ENCODE measurements around the gene PDE10A.
"Not testable (repeated sequence)": the region's sequence is repeated elsewhere in the genome, so short reads cannot be mapped to it uniquely, and the experiment has no call there.

The PDE10A gene

DNA sequence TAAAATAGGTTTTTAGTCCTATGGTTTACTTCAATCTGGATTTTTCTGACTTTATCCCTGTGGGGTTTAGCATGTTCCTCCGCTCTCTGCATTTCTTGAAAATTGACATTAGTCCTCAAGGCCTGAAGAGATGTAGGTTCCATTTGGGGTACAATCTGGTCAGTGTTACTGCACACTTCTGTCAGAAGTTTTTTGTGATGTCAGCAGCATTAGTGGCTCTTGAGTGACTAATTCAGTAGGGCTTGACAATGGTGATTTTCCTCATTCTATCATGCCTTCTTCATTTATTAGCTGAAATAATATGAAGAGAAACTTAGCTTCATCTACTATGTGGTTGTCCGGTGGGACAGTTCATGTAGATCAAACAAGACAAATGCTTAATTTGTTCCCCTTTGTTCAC, 114.6 kb downstream of the PDE10A start:
- DNase-seq (ENCODE audit: low spot score): no peak

GRCh38 chr6:165545806-165546205, 117.2 kb downstream of the PDE10A start:
- no peak for DNase-seq (ENCODE audit: low spot score)

DNA sequence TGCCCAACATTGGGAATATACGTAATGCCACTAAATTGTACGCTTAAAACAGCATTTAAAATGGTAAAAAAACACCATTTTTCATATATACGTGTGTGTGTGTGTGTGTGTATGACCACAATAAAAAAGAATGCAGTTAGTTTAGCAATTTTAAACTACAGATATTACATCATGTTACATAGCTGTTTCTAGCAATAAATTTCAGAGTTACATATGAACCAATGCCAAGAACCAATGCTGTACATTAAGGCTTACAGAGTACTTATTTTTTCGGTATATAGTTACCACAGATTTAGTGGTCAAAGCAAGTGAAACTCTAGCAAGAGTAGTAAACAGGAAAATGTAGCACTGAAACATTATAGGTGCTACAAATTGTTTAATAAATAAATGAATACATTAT, 119.3 kb downstream of the PDE10A start:
- no peak for DNase-seq (ENCODE audit: low spot score)

DNA sequence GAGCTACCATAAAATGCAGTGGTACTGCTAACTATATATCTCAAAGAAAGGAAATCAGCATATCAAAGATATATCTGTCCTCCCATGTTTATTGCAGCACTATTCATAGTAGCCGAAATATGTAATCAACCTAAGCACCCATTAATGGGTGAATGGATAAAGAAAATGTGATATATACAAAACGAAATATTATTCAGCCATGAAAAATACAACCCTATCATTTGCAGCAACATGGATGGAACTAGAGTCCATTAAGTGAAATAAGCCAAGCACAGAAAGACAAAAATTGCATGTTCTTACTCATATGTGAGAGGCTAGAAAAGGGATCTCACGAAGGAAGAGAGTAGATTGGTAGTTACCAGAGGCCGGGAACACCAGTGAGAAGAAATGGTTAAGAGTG, 126.1 kb downstream of the PDE10A start:
- DNase-seq (ENCODE audit: low spot score): no peak

GRCh38 chr6:165519316-165519715, 143.7 kb downstream of the PDE10A start:
- no peak for DNase-seq (ENCODE audit: low spot score)

DNA sequence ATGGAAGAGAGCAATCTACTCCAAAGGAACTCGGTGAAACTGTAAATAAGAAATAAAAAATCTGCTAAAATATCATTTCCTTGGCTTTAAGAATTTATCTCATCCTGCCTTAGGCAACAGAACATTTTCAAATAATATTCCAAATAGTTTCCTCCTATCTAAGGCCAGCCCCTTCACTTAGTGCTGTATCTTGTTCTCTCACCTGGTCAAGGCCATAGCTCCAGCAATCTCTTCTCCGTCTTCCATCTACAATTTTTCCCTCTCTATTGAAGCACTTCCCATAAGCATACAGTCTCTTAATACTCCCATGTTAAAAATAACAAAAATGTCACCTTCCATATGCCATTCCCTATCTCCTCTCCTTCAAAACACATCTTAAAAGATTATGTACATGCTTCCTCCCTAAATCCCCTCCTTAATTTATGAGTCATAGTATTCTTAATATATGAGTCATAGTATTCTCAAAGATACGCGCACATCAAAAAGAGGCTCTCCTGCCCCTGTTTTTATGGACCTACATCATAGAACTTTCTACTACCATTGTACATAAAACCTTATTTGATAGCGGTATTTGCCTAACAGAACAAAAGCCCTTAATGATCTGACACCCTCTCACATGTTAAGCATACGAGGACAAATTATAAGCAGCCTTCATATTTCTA, 146.9 kb downstream of the PDE10A start:
- no peak for DNase-seq (ENCODE audit: low spot score)

- no peak for DNase-seq (ENCODE audit: low spot score)
These were observed 148.4 kb downstream of the PDE10A start for GRCh38 chr6:165514621-165515020.

DNA sequence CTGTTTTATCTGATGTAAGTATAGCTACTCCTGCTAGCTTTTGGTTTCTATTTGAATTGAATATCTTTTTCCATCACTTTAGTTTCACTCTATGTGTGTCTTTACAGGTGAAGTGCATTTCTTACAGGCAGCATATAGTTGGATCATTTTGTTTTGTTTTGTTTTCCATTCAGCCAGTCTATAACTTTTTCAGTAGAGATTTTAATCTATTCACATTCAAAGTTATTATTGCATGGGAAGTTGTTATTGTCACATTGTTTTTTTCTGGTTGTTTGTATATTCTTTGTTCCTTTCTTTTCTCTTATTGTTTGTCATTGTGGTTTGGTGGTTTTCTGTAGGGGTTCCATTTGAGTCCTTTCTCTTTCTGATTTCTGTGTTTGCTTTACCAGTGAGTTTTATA, 151.2 kb downstream of the PDE10A start:
- no peak for DNase-seq (ENCODE audit: low spot score)

DNA sequence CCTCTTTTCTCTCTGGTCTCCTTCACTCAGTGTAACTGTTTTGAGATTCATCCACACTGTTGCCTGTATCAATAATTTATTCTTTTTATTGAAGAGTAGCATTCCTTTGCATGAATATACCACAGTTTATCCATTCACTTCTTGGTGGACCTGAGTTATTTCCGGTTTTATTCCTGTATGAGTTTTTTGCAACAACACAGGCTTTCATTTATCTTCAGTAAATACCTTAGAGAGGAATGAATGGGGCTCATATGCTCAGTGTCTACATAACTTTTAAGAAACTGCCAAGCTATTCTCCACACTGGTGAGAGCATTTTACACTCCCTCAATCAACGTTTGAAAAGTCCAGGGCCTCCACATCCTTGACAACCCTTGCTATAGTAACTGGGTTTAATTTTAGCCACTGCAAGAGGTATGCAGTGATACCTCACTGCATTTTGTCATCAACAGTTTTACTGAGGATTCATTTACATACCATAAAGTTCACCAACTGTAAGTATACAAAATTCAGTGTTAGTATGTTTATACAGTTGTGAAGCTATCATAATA, 154.6 kb downstream of the PDE10A start:
- no peak for DNase-seq (ENCODE audit: low spot score)

- DNase-seq (ENCODE audit: low spot score): no peak
These were observed 156.4 kb downstream of the PDE10A start for GRCh38 chr6:165506657-165507056.

DNA sequence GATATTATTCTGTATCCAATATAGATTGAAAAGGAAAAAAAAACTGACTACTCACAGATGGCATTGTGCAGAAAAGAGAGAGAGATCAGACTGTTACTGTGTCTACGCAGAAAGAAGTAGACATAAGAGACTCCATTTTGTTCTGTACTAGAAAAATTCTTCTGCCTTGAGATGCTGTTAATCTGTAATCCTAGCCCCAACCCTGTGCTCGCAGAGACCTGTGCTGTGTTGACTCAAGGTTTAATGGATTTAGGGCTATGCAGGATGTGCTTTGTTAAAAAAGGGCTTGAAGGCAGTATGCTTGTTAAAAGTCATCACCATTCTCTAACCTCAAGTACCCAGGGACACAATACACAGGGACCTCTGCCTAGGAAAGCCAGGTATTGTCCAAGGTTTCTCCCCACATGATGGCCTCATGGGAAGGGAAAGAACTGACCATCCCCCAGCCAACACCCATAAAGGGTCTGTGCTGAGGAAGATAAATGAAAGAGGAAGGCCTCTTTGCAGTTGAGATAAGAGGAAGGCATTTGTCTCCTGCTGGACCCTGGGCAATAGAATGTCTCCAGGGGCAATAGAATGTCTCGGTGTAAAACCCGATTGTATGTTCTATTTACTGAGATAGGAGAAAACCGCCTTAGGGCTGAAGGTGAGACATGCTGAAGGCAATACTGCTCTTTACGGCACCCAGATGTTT, 162.7 kb downstream of the PDE10A start:
- DNase-seq (ENCODE audit: low spot score): not testable (repeated sequence)

- DNase-seq (ENCODE audit: low spot score): no peak
These were observed 165.6 kb downstream of the PDE10A start for GRCh38 chr6:165497472-165497871.

DNA sequence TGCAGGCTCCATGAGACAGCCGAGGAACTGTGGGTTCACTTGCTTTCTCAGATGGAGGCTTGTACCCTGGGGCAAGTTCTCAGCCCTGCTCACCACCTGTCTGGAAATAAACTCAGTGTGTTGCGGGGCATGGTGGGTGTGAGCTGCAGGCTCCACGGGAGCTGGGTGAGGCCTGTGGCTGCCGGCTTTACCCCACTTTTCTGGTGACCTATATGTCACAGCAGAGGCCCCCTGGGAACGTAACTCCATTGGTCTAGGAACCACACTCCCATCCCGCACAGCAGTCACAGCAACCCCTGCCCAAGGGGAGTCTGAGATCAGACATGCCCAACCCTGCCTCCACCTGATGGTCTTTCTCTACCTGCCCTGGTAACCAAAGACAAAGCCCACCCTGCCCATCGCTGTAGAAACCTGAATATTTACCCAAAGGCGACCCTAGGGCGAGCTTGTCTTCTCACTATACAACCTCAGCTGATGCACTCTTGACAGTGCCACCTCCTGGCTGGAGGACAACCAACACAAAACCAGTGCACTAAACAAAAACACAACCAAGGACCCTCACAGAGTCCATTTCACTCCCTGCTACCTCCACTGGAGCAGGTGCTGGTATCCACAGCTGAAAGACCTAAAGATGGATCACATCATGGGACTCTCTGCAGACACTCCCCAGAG, 174.3 kb downstream of the PDE10A start:
- no peak for DNase-seq (ENCODE audit: low spot score)

DNA sequence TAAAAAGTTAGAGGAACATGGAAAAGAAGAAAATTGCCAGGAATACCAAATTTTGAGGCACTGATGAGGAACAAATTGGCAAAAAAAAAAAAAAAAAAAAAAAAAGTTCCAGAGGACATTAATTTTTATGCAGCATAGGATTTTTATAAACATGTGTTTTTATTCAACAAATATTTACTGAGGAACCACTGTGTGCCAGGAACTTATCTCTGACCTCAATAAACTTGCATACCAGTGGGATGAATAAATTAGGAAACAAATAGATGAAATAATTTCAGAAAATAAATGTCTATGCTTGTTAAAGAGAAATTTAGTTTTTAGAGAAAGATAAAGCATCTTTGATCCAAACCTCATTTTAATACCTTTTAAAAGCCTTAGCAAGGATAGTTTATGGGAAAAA, 175.1 kb downstream of the PDE10A start:
- DNase-seq (ENCODE audit: low spot score): no peak

GRCh38 chr6:165487347-165487746, 175.7 kb downstream of the PDE10A start:
- DNase-seq (ENCODE audit: low spot score): no peak

DNA sequence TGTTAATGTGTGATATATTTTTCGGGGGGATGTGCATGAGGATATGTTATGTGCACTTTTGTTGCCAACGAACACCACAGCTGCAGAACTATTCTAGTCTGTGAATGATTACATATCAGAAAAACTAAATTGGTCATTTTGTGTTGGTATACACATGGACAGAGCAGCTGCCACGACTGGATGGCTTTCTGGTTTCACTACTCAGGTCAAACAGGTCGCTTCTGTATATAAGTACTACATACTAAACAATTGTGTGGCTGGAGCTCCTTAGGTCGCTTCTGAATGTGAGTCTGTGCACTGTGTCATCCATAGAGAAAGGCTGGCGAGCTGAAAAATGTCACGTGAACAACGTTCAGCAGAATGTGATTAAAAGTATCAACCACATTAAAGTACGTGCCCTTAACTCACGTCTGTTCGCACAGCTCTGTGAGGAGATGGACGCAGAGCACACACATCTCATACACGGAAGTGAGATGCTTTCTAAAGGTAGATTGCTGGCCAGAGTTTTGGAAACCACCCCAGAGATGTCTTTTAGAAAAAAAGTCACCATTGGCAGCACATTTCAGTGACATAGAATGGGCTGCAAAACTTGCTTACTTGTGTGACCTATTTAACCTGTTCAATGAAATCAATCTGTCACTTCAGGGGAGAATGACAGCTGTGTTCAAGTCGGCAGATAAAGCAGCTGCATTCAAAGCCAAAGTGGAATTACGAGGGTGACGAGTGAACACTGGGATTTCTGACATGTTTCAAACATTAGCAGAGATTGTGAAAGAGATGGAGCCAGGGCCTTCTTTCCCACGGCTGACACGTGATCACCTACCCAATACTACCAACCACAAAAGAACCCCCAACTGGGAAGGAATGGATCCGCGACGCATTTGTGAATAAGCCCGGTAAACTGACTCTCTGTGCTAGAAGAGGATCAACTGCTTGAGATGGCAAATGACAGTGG, 176.6 kb downstream of the PDE10A start:
- no peak for DNase-seq (ENCODE audit: low spot score)

- no peak for DNase-seq (ENCODE audit: low spot score)
These were observed 178.7 kb downstream of the PDE10A start for GRCh38 chr6:165484178-165484889.

DNA sequence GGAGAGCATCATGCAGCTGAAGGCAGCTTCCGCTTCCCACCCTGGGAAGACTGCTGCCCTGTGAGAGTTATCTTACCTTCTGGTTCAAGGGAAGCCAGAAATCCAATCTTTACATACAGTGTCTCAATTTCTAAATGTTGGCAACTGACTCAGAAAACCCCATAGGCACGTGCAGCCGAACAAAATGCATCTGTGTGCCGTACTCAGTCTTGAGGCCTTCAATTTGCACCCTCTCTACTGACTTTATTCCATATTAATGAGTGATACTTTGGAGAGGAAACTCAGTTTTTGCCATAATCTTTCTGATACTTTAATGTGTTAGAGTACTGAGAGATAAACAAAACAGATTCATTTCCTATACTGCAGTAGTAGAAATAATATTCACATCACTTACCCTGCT, 181.1 kb downstream of the PDE10A start:
- DNase-seq (ENCODE audit: low spot score): no peak

- no peak for DNase-seq (ENCODE audit: low spot score)
These were observed 182.1 kb downstream of the PDE10A start for GRCh38 chr6:165480916-165481315.

DNA sequence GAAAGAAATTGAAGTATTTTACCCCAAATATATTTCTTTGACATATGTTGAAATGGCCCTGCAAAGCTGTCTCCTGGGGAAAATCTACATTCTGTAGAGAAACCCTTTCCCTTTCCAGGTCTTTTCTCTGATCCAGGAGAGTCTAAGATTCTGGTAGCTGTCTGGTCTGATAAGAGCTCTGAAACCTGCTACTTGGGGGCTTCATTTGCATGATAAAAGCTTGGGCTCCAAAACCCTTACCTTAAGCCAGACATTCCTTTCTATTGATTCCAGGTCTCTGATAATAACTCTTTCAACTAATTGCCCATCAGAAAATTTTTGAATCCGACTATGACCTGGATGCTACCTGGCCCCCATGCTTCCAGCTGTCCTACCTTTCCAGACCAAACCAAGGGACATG, 184.5 kb downstream of the PDE10A start:
- no peak for DNase-seq (ENCODE audit: low spot score)

- DNase-seq (ENCODE audit: low spot score): no peak
These were observed 193.6 kb downstream of the PDE10A start for GRCh38 chr6:165469483-165469882.

All from AG08396 (cell line).